ENCODE measurements around the gene SORBS2. TPM values are rescaled to one million over a fixed set of nuclear protein-coding genes. Genes with fewer than 3 reads are reported as not detected.

Gene SORBS2
- total and polyA plus RNA-seq, 2 donors (not counting 1 experiment from before 2014, with no cell fraction given), result 0.25 to 0.89 TPM

GRCh38 chr4:185771711-185772390, 40.1 kb downstream of the SORBS2 start:
- Histone ChIP-seq H3K27ac (ENCODE audit: low read length in 2 of 2) (no peak overlapping the region), H2AFZ (ENCODE audit: insufficient read depth, low read depth, low read length, poor library complexity, severe bottlenecking) (no peak overlapping the region), H3K4me3 (ENCODE audit: control extremely low read depth in 1 of 5, extremely low read depth in 1 of 5, insufficient read depth in 1 of 5, low read depth in 2 of 5, low read length in 4 of 5) (no peak overlapping the region), H3K27me3 (replicated peaks in 1 of 4; ENCODE audit: control extremely low read depth in 1 of 4, control insufficient read depth in 3 of 4, insufficient read depth in 4 of 4, low read length in 3 of 4) (peaks cover 0 to 2% (median 0%) of the 10 kb centered on the region in 4 experiments), H3K9me3 (ENCODE audit: control extremely low read depth in 1 of 3, control insufficient read depth in 2 of 3, insufficient read depth in 1 of 3, low read length in 2 of 3) (peaks cover 0 to 2% (median 2%) of the 10 kb centered on the region in 3 donors), H3K36me3 (replicated peaks in 1 of 2; ENCODE audit: control extremely low read depth in 1 of 2, control insufficient read depth in 1 of 2, extremely low read depth in 1 of 2, insufficient read depth in 2 of 2, low read length in 1 of 2) (no peaks in the 10 kb centered on the region), H4K20me1 (ENCODE audit: control insufficient read depth, insufficient read depth, low read length, poor library complexity, severe bottlenecking) (no peaks in the 10 kb centered on the region), H3K9ac (ENCODE audit: low read length) (no peak overlapping the region), H3K79me2 (ENCODE audit: control insufficient read depth, insufficient read depth, low read length) (no peaks in the 10 kb centered on the region), H3K4me1 (ENCODE audit: control insufficient read depth in 2 of 2, insufficient read depth in 2 of 2, low read length in 2 of 2) (no peaks in the 10 kb centered on the region), H3K4me2 (replicated peaks; ENCODE audit: low read depth, low read length, poor library complexity, severe bottlenecking) (no peak overlapping the region)
- H3K4me3 Mint-ChIP-seq, result no peak overlapping the region
- no peak for TF ChIP-seq EZH2 (IDR thresholded peaks at IDR 0.05; ENCODE audit: borderline replicate concordance, insufficient read depth, low read depth, low read length, poor library complexity, severe bottlenecking)
- no peak for TF ChIP-seq CTCF (IDR thresholded peaks at IDR 0.05)
- intact Hi-C loops (cut with micrococcal nuclease), result no loop called here
- CTCF ChIA-PET, result no interaction called here
- no peak for ATAC-seq (ENCODE audit: low read depth)
- DNase-seq, result no peak
- peaks cover 23% of the 10 kb centered on the region for H3K27me3 Mint-ChIP-seq
- no peaks in the 10 kb centered on the region for H3K4me1 Mint-ChIP-seq
- POLR2A ChIA-PET, result no interaction called here
- H3K9me3 Mint-ChIP-seq (ENCODE audit: insufficient read depth), result peaks cover 6% of the 10 kb centered on the region
- no peak overlapping the region for H3K27ac Mint-ChIP-seq
- WGBS (ENCODE audit: insufficient coverage), result 94% methylated on average over 6 of the region's 7 CpGs

GRCh38 chr4:185767528-185767927, 44.5 kb downstream of the SORBS2 start:
- H3K9ac ChIP-seq (ENCODE audit: low read length), result no peak overlapping the region
- no peaks in the 10 kb centered on the region for H3K36me3 ChIP-seq (replicated peaks in 1 of 2; ENCODE audit: control extremely low read depth in 1 of 2, control insufficient read depth in 1 of 2, extremely low read depth in 1 of 2, insufficient read depth in 2 of 2, low read length in 1 of 2)
- H3K9me3 Mint-ChIP-seq (ENCODE audit: insufficient read depth), result peaks cover 6% of the 10 kb centered on the region
- no peaks in the 10 kb centered on the region for H4K20me1 ChIP-seq (ENCODE audit: control insufficient read depth, insufficient read depth, low read length, poor library complexity, severe bottlenecking)
- DNase-seq, result no peak
- peaks cover 0 to 2% (median 2%) of the 10 kb centered on the region in 3 donors for H3K9me3 ChIP-seq (ENCODE audit: control extremely low read depth in 1 of 3, control insufficient read depth in 2 of 3, insufficient read depth in 1 of 3, low read length in 2 of 3)
- no peaks in the 10 kb centered on the region for H3K4me1 Mint-ChIP-seq
- WGBS (ENCODE audit: insufficient coverage), result 95% methylated on average over 4 of the region's 4 CpGs
- no peaks in the 10 kb centered on the region for H3K27me3 ChIP-seq (replicated peaks in 1 of 4; ENCODE audit: control extremely low read depth in 1 of 4, control insufficient read depth in 3 of 4, insufficient read depth in 4 of 4, low read length in 3 of 4)
- no peak overlapping the region for H3K27ac Mint-ChIP-seq
- no peak for ATAC-seq (ENCODE audit: low read depth)
- no peaks in the 10 kb centered on the region for H3K4me1 ChIP-seq (ENCODE audit: control insufficient read depth in 2 of 2, insufficient read depth in 2 of 2, low read length in 2 of 2)
- CTCF ChIA-PET, result no interaction called here
- H3K27ac ChIP-seq (ENCODE audit: low read length in 2 of 2), result no peak overlapping the region
- H2AFZ ChIP-seq (ENCODE audit: insufficient read depth, low read depth, low read length, poor library complexity, severe bottlenecking), result no peak overlapping the region
- no peak overlapping the region for H3K4me3 Mint-ChIP-seq
- POLR2A ChIA-PET, result no interaction called here
- peaks cover 10% of the 10 kb centered on the region for H3K27me3 Mint-ChIP-seq
- H3K4me2 ChIP-seq (replicated peaks; ENCODE audit: low read depth, low read length, poor library complexity, severe bottlenecking), result no peak overlapping the region
- no peak overlapping the region for H3K4me3 ChIP-seq (ENCODE audit: control extremely low read depth in 1 of 5, extremely low read depth in 1 of 5, insufficient read depth in 1 of 5, low read depth in 2 of 5, low read length in 4 of 5)
- intact Hi-C loops (cut with micrococcal nuclease), result no loop called here
- H3K79me2 ChIP-seq (ENCODE audit: control insufficient read depth, insufficient read depth, low read length), result no peaks in the 10 kb centered on the region
- no peak for TF ChIP-seq CTCF (IDR thresholded peaks at IDR 0.05)
- TF ChIP-seq EZH2 (IDR thresholded peaks at IDR 0.05; ENCODE audit: borderline replicate concordance, insufficient read depth, low read depth, low read length, poor library complexity, severe bottlenecking), result no peak
